Rectal smooth muscle tissue (tissue), 1 donor: ENCODE results near the gene ZGRF1.
"Not testable (repeated sequence)": the region's sequence is repeated elsewhere in the genome, so short reads cannot be mapped to it uniquely, and the experiment has no call there.

Experiments
- H3K27ac ChIP-seq: one replicate; pipeline ENCODE4 v1.7.0; 2013; ENCODE audit warnings: low read depth, low read length, inconsistent platforms
- H3K27me3 ChIP-seq: one replicate; pipeline ENCODE4 v1.7.0; 2013; ENCODE audit warnings: low read length; ENCODE audit not compliant: control insufficient read depth, insufficient read depth
- H3K36me3 ChIP-seq: one replicate; pipeline ENCODE4 v1.7.0; 2013; ENCODE audit warnings: low read length; ENCODE audit not compliant: control insufficient read depth, insufficient read depth
- H3K4me1 ChIP-seq: one replicate; pipeline ENCODE4 v1.7.0; 2013; ENCODE audit warnings: low read length; ENCODE audit not compliant: control insufficient read depth, insufficient read depth
- H3K4me3 ChIP-seq: one replicate; pipeline ENCODE4 v1.7.0; 2013; ENCODE audit warnings: low read length
- H3K9ac ChIP-seq: one replicate; pipeline ENCODE4 v1.7.0; 2013; ENCODE audit warnings: low read length

Gene ZGRF1

GRCh38 chr4:112651641-112652040 lies 14.9 kb upstream of the ZGRF1 start:
- H3K36me3 ChIP-seq = peaks cover 7% of the 10 kb centered on the region

GRCh38 chr4:112650332-112650731 lies 13.6 kb upstream of the ZGRF1 start:
- Histone ChIP-seq H3K36me3 (peaks cover 11% of the 10 kb centered on the region), H3K9ac (no peak overlapping the region), H3K27ac (no peak overlapping the region), H3K27me3 (no peaks in the 10 kb centered on the region), H3K4me3 (no peak overlapping the region), H3K4me1 (no peaks in the 10 kb centered on the region)

More at GRCh38 chr4:112651641-112652040, 14.9 kb upstream of the ZGRF1 start:
- no peak overlapping the region for H3K27ac ChIP-seq
- H3K9ac ChIP-seq = no peak overlapping the region
- no peaks in the 10 kb centered on the region for H3K27me3 ChIP-seq
- no peak overlapping the region for H3K4me3 ChIP-seq
- H3K4me1 ChIP-seq = no peaks in the 10 kb centered on the region

GRCh38 chr4:112649055-112649408 lies 12.3 kb upstream of the ZGRF1 start:
- Histone ChIP-seq H3K9ac (no peak overlapping the region), H3K4me1 (no peaks in the 10 kb centered on the region), H3K36me3 (peaks cover 11% of the 10 kb centered on the region), H3K27ac (no peak overlapping the region), H3K4me3 (no peak overlapping the region), H3K27me3 (no peaks in the 10 kb centered on the region)

GRCh38 chr4:112648263-112649054 lies 11.8 kb upstream of the ZGRF1 start:
- H3K36me3 ChIP-seq = peaks cover 11% of the 10 kb centered on the region
- H3K4me1 ChIP-seq = no peaks in the 10 kb centered on the region
- no peak overlapping the region for H3K27ac ChIP-seq
- no peak overlapping the region for H3K9ac ChIP-seq
- no peak overlapping the region for H3K4me3 ChIP-seq
- H3K27me3 ChIP-seq = no peaks in the 10 kb centered on the region

GRCh38 chr4:112647785-112648184 lies 11.1 kb upstream of the ZGRF1 start:
- Histone ChIP-seq H3K4me1 (no peaks in the 10 kb centered on the region), H3K27ac (no peak overlapping the region), H3K9ac (no peak overlapping the region), H3K36me3 (peaks cover 11% of the 10 kb centered on the region), H3K27me3 (no peaks in the 10 kb centered on the region), H3K4me3 (no peak overlapping the region)

DNA sequence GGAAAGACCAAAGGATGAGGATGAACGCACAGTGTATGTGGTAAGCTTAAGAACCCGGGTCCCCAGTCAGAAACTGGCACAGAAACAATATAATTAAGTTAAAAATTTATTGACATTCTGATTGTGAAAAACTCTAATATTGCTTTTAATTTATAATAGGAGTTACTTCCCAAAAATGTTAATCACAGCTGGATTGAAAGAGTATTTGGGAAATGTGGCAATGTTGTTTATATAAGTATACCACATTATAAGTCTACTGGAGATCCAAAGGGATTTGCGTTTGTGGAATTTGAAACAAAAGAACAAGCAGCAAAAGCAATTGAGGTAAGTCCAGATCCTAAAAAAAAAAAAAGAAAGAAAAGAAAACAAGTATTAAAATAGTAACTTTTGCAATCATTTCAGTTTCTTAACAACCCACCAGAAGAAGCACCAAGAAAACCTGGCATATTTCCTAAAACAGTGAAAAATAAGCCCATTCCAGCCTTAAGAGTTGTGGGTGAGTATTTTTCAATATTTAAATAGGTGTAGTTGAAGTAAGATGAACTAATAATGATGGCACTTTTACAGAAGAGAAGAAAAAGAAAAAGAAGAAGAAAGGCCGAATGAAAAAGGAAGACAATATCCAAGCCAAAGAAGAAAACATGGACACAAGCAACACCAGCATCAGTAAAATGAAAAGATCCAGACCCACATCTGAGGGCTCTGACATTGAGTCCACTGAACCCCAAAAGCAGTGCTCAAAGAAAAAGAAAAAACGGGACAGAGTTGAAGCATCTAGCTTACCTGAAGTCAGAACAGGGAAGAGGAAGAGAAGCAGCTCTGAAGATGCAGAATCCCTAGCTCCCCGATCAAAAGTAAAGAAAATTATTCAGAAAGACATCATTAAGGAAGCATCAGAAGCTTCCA lies 10.2 kb upstream of the ZGRF1 start:
- Histone ChIP-seq H3K9ac (no peak overlapping the region), H3K27ac (no peak overlapping the region), H3K4me1 (no peaks in the 10 kb centered on the region)

DNA sequence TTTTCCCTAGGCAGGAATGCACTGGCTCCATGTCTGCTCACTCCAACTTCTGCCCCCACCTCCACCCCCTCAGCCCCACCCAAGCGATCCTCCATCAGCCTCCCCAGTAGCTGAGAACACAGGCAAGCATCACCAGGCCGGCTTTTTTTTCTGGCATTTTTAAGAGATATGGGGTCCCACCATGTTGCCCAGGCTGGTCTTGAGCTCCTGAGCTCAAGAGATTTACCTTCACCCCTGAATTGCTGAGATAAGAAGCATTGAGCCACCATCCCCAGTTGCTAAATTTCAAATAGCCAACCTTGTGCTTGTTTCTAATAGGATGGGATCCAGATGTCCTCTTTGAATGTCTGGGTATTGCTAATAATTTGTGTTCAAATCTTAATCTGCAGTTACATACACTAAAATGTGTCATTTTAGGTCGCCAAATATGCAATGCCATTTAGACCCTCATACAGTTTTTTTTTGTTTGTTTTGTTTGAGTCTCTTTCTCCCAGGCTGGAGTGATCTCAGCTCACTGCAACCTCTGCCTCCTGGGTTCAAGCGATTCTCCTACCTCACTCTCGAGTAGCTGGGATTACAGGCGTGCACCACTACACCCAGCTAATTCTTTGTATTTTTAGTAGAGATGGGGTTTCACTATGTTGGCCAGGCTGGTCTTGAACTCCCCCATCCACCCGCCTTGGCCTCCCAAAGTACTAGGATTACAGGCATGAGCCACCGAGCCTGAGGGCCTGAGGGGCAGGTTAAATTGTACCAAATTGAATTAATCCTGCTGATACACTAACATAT lies 9.0 kb upstream of the ZGRF1 start:
- no peak overlapping the region for H3K27ac ChIP-seq
- no peaks in the 10 kb centered on the region for H3K27me3 ChIP-seq
- no peak overlapping the region for H3K9ac ChIP-seq
- no peaks in the 10 kb centered on the region for H3K4me1 ChIP-seq
- H3K36me3 ChIP-seq = peaks cover 11% of the 10 kb centered on the region
- no peak overlapping the region for H3K4me3 ChIP-seq

More for the DNA sequence above, 10.2 kb upstream of the ZGRF1 start:
- Histone ChIP-seq H3K36me3 (peaks cover 11% of the 10 kb centered on the region), H3K4me3 (no peak overlapping the region), H3K27me3 (no peaks in the 10 kb centered on the region)

DNA sequence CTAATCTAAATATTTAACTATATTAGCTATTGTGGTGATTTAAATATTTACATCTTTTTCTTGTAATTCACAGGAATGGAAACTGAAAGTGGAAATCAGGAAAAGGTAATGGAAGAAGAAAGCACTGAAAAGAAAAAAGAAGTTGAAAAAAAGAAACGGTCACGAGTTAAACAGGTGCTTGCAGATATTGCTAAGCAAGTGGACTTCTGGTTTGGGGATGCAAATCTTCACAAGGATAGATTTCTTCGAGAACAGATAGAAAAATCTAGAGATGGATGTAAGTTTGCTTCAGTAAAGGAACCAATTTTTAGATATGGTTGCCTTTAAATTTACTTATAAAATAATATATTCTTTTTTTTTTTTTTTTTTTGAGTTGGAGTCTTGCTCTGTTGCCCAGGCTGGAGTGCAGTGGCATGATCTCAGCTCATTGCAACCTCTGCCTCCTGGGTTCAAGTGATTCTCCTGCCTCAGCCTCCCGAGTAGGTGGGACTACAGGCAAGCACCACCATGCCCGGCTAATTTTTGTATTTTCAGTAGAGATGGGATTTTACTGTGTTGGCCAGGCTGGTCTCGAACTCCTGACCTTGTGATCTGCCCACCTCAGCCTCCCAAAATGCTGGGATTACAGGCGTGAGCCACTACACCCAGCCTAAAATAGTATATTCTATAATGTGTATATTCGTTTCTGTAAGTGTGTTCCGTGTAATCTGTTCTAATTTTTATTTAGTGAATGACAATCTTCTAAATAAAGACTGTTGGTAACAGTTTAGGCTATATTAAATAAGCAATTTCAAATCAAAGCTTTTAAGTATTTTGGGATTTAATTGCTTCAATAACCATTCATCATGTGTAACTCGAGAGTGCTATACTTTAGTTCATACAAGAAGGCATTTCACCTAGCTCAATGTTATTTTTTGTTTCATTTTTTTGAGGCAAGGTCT lies 8.2 kb upstream of the ZGRF1 start:
- not testable (repeated sequence) for H3K9ac ChIP-seq, H3K4me3 ChIP-seq, H3K27ac ChIP-seq, H3K4me1 ChIP-seq, H3K27me3 ChIP-seq
- H3K36me3 ChIP-seq = peaks cover 11% of the 10 kb centered on the region

DNA sequence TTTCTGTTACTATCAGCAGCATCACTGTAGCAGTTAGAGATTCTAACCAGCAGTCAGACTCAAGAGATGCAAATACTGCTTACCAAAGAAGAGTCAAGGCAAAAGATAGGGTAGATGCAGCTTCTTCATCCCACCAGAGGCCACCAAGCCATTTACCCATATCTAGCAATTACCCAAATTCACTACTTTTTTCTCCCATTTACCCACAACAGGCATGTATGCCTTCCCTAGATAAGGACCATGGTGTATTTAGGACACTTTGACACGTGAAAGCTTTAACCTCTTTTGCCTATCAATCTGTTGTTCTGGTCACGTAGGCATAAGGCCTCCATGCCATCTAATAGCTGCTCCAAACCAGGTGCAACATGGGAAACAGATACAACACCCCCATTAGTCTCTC lies 5.8 kb upstream of the ZGRF1 start:
- no peak overlapping the region for H3K9ac ChIP-seq
- H3K4me3 ChIP-seq = no peak overlapping the region
- no peaks in the 10 kb centered on the region for H3K27me3 ChIP-seq
- peaks cover 8% of the 10 kb centered on the region for H3K36me3 ChIP-seq
- no peaks in the 10 kb centered on the region for H3K4me1 ChIP-seq
- H3K27ac ChIP-seq = no peak overlapping the region

- Histone ChIP-seq H3K9ac (peak overlapping the region; percentile 61), H3K4me1 (no peaks in the 10 kb centered on the region), H3K36me3 (no peaks in the 10 kb centered on the region), H3K4me3 (peak overlapping the region; percentile 80), H3K27ac (peak overlapping the region; percentile 98), H3K27me3 (no peaks in the 10 kb centered on the region)
These were observed 800 bp upstream of the ZGRF1 start for GRCh38 chr4:112637552-112637866.

GRCh38 chr4:112633477-112634235 lies 3.1 kb downstream of the ZGRF1 start:
- Histone ChIP-seq H3K4me1 (no peaks in the 10 kb centered on the region), H3K4me3 (no peak overlapping the region), H3K36me3 (no peaks in the 10 kb centered on the region), H3K27ac (no peak overlapping the region), H3K27me3 (no peaks in the 10 kb centered on the region), H3K9ac (no peak overlapping the region)
